ENCODE data around the gene CREB3L2.

The CREB3L2 gene

DNA sequence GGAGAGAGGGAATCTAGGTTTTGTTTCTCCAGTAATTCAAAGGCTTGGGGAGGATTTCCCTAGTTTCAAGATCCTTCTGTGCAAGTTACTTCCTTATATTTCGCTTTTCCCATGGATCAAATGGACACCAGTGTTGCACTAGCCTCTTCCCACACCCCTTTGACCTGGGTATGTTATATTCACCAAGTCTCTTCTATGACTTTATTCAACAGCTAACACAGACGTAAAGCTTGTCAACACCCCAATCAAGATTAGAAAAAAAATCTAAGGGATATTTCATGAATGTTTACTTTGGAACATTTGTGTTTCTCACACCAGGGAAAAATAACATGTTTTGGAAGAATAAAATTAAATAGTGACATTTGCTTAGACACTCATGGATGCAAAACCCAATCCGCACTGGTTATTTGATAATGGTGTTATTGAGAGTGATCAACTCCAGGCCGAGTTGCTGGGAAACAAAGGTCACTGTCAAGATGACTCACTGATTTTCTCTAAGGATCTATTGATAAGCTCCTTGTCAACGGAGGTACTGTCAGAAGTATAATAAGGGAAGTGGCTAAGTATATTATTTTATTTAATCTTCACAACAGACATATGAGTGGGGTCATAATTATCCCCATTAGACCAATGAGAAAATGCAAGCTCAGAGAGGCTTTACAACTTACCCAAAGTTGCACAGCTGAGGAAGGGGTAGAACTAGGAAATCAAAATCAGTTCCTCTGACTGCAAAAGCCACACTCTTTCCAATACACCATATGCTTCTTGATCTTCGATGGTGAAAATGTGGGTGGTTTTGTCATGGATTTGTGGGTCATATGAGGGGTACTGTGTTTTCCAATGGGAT lies 52.2 kb downstream of the CREB3L2 start:
- no peak overlapping the region for H3K4me3 ChIP-seq (replicated peaks; ENCODE audit: low read depth, low read length)
- no peak for TF ChIP-seq CTCF (IDR thresholded peaks at IDR 0.05; ENCODE audit: low read length, missing control alignments)
- no peak for DNase-seq (ENCODE audit: low read depth)

DNA sequence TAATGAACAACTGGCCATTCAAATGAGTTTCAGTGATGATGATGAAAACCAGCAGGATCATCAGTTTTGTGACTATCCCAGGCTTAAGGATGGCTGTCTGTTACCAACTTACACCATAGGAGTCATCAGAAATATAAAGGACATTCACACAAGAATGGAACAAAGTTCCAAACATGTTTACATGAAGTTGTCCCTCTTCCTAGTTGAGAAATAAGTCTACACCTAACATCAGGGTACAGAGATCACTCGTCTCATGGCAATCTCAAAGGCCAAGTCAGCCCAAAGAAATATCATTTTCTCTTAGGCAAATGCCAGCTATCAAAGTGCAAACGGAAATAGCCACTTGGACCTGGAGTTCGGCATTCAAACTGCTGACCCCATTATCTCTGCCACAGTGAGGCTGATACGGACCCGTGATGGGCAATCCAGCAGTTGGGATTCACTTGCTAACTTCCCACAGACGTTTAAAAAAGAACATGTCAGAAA lies 53.0 kb downstream of the CREB3L2 start:
- H3K4me3 ChIP-seq (replicated peaks; ENCODE audit: low read depth, low read length) = no peak overlapping the region
- DNase-seq (ENCODE audit: low read depth) = no peak
- no peak for TF ChIP-seq CTCF (IDR thresholded peaks at IDR 0.05; ENCODE audit: low read length, missing control alignments)

GRCh38 chr7:137948083-137948844 lies 53.6 kb downstream of the CREB3L2 start:
- DNase-seq (ENCODE audit: low read depth) = no peak
- TF ChIP-seq CTCF (IDR thresholded peaks at IDR 0.05; ENCODE audit: low read length, missing control alignments) = no peak
- no peak overlapping the region for H3K4me3 ChIP-seq (replicated peaks; ENCODE audit: low read depth, low read length)

DNA sequence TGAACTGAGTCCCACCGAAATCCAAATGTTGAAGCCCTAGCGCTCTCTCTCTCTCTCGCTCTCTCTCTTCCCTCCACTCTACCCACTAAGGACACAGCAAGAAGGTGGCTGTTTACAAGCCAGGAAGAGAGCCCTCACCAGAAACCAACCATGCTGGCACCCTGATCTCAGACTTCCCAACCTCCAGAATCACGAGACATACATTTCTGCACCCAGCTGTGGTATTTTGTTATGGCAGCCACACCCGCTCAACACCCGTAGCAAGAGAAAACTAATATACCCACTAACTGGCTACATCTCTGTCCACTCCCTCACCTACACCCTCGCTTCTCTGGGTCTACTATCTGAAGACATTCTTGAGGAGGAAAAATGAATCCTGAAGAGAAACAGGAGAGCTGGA lies 54.8 kb downstream of the CREB3L2 start:
- no peak overlapping the region for H3K4me3 ChIP-seq (replicated peaks; ENCODE audit: low read depth, low read length)
- DNase-seq (ENCODE audit: low read depth) = no peak
- TF ChIP-seq CTCF (IDR thresholded peaks at IDR 0.05; ENCODE audit: low read length, missing control alignments) = no peak

- H3K4me3 ChIP-seq (replicated peaks; ENCODE audit: low read depth, low read length) = no peak overlapping the region
- no peak for DNase-seq (ENCODE audit: low read depth)
- TF ChIP-seq CTCF (IDR thresholded peaks at IDR 0.05; ENCODE audit: low read length, missing control alignments) = no peak
These were observed 55.9 kb downstream of the CREB3L2 start for GRCh38 chr7:137946011-137946410.

DNA sequence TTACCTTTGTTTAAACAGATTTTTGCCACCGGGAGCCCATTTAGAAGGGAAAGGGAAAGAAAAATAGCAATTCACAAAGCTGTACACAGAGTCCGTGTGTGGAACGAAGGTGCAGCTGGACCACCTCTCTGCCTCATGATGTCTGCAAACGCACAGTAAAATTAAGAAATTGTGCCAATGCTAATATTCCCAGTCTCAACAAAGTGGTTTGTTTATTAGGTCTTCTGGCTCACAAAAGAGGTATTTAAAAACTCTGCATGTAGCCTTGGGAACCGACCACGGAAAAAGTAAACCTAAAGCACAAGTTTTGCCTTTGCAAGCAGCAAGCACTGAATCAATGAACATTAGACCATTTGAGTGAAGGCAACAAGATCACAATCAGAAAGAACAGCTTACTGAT lies 57.7 kb downstream of the CREB3L2 start:
- TF ChIP-seq CTCF (IDR thresholded peaks at IDR 0.05; ENCODE audit: low read length, missing control alignments) = no peak
- H3K4me3 ChIP-seq (replicated peaks; ENCODE audit: low read depth, low read length) = no peak overlapping the region
- no peak for DNase-seq (ENCODE audit: low read depth)

Measured in fibroblast of pulmonary artery (primary cell).